Hematopoietic multipotent progenitor cell treated with erythropoietin and hydrocortisone succinate and interleukin-3 and kit ligand, for 17 days (in vitro differentiated cells): ENCODE data around the gene CTNNA1.

Experiments used
- DNase-seq: peaks from one replicate; pipeline ENCODE4 v3.0.0-alpha.2; 2015; ENCODE audit warnings: low spot score

The CTNNA1 gene

DNA sequence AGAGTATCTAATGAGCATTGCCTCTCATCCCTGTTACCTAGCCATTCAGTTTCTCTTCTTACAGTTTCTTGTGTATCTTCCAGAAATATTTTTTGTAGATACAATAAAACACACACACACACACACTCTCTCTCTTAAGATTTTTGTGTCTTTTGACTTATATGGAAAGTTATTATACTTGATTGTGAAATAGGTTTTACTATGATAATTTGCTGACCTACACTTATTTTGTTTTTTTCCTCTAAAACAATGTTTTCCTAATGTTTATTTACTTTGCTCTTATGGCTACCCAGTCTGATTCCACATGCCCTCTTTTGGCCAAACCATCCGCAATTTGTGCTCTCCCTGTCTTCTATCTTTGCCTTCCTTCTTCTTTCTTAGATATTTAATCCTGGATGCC lies 96.7 kb downstream of the CTNNA1 start:
- no peak for DNase-seq

DNA sequence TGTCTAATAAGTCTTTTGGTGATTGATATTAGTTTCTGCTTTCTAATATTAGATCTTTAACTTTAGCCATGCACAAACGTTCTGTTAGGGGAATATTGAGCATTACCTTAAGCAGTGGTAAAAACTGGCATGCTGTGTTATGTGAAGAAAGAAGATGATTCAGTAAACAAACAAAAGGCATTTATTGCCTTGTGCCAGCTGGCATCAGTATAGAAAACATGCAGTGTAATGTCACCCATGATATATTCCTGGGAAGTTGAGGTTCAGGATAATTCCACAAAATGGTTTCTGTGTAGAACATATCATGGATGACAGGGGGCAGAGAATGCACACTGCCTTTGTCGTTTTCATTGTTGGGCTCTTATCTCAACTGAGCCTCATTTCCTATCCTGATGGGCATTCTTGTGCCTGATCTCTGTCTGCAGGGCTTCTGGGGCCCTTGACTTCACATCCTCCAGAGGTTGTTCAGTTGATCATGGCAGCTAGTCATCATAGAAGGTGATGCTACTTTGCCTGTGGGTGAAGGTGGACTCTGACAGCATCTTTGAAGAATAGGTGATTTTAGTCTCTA lies 97.7 kb downstream of the CTNNA1 start:
- DNase-seq, result no peak

DNA sequence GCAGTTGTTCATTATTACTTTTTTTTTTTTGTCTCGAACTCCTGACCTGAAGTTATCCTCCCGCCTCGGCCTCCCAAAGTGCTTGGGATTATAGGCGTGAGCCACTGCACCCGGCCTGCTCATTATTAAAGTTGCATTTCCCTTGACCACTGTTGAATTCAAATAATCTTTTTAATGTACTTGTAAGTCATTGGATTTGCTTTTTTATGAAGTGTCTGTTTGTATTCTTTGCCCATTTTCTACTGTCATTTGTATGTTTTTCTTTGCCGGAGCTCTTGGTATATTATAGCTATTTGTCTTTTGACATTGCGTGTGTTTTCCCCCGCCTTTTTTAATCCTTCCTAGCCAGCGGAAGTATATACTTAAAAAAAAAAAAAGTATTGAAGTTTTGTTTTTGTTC lies 99.9 kb downstream of the CTNNA1 start:
- DNase-seq, result no peak

- DNase-seq, result no peak
Measured at GRCh38 chr5:138867011-138867410, 113.8 kb downstream of the CTNNA1 start.

DNA sequence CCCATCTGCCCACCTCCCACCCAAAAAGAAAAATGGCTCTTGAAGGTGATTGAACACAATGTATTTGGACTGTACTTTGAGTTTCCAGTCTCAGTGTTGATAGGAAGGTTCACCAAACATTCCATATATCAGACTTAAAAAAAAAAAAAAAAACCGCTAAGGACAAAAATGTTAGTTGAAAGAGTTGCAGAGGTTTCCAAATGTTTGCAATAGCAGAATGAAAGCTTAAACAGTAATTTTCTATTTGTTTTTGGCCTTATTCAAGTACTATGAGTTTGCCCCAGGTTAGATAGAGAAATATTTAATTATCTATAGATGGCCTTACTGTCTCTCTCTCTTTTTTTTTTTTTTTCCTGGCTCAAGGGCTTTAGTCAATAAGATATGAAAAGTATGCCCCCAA lies 115.8 kb downstream of the CTNNA1 start:
- DNase-seq, result no peak

GRCh38 chr5:138869763-138870500 lies 116.7 kb downstream of the CTNNA1 start:
- DNase-seq, result no peak

- DNase-seq, result no peak
Measured at GRCh38 chr5:138870611-138871010, 117.4 kb downstream of the CTNNA1 start.

DNA sequence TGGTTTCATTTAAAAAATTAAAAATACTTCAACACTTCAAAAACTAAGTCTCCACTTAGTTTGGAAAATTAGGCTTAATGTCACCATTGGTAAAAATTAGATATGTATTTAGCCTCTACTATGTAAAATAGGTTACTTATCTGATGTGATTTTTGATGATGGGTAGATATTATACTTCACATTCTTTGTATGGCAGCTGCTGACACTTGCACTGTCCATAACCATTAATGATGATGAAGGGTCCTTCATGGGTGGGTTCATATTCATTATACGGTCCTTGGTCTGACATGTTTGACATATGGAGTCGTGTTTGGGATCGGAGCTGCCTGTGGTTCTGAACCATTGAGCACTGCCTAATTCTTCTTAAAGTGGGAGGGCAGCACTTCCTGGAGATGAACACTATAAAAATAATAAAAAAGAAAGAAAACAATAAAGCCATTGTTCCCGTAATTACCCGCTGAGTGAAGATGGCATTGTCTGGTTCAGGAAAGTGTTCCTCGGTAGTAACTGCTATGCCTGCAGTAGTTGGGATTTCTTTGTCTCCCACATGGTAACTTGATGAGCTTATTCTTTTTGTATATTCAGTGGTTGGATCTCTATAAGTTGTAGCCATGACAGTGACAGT lies 119.7 kb downstream of the CTNNA1 start:
- DNase-seq, result no peak

DNA sequence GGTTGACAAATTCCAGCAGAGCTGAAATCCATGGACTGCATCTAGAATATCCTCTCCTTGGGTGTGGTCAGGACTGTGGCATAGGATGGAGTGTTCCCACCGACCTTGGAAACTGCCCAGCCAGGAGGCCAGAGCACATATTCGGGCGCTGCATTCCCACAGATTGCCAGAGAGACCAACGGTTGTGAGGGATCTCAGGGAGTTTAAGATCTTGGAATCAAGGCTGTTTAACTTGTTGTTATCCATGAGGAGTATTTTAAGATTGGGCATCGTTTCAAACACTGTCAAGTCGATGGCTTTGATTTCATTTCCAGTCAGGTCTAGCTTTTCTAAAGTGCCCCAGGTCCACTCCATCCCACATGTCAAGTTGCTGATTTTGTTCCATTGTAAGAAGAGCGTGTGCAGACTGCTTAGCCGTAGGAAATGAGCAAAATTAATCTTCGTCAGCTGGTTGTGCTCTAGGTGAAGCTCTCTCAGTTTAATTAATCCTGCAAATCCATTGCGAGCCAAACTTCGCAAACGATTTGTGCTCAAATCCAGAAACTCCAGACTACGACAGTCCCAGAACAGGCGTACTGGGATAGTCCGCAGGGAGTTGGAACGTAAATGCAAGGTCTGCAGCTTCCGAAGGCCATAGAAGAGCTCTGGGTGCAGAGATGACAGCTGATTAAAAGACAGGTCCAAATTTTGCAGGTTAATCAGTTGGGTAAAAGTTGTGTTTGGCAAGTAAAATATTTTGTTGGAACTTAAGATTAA lies 120.4 kb downstream of the CTNNA1 start:
- DNase-seq, result no peak

- no peak for DNase-seq
Measured at GRCh38 chr5:138874241-138874640, 121.0 kb downstream of the CTNNA1 start.

DNA sequence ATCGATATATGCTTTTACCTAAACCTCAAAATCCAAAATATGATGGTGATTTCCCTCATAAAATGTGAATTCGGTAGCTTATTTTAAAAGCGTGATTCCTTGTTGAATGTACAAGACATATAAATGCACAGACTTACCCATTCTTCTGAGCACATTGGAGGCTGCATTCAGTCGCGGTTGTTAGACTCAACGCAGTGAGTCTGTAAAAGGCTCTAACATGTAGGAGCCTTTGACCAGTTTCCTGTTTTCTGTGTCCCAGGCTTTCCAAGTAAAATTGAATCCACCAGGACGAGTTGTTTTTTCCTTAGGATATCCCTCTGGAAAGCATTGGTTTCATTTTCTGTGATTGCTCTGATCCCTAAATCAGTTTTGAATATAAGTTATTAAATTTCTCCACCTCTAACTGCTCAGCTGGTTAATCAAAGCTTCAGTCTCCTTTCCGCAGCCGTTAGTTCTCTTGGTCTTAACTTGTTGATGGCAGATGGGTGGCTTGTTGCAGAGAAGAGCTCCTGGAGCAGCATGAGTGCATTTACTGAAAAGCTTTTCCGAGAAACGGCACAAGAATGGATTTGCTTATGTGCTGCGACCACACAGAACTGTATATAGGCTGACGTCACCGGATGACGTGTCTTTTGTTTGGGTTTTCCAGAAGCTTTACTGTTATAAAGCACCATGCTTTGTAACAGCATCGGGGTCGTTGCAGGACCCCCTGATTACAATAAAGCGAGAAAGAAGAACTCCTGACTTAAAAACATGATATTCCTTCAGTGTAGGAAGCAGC lies 121.7 kb downstream of the CTNNA1 start, which contains the start of gene LRRTM2:
TSS of gene LRRTM2 (minus strand) at position 565 of the 781 bp plus-strand sequence. CDS start at position 141, 424 bp downstream.
- no peak for DNase-seq

- no peak for DNase-seq
Measured at GRCh38 chr5:138875552-138875875, 122.3 kb downstream of the CTNNA1 start.

GRCh38 chr5:138875946-138876345 lies 122.7 kb downstream of the CTNNA1 start:
- DNase-seq, result no peak

GRCh38 chr5:138876811-138877210 lies 123.6 kb downstream of the CTNNA1 start:
- no peak for DNase-seq

DNA sequence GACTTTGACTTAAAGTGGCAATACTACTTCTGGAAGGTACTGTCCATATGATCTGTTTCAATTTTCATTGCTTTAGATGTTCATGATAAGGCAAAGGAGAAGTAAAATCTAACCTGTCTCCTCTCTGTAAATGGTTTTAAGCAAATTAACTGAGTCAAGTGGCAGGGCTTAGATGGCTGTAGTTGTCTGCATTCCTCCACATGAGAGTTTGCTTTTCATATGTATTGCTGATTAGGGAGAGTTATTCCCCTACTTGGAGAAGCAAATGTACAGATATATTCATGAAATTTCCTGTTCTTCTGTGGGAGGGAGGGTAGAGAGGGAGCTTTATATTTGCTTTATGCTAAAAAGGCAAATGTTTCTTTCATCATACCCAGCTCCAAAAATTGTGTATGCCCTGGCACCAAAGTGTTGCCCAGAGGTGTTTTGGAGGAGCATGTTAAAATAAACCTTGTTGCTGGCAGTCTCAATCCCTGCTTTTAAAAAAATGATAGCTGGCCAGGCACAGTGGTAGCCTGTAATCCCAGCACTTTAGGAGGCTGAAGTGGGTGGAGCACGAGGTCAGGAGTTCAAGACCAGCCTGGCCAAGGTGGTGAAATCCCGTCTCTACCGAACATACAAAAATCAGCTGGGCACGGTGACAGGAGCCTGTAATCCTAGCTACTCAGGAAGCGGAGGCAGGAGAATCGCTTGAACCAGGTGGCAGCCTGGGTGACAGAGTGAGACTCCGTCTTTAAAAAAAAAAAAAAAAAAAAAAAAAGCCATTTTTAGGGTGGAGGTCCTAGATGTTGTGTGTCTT lies 125.4 kb downstream of the CTNNA1 start:
- no peak for DNase-seq

- DNase-seq, result no peak
Measured at GRCh38 chr5:138883211-138883610, 130.0 kb downstream of the CTNNA1 start.

- no peak for DNase-seq
Measured at GRCh38 chr5:138884094-138884493, 130.9 kb downstream of the CTNNA1 start.

GRCh38 chr5:138884554-138884953 lies 131.3 kb downstream of the CTNNA1 start:
- DNase-seq, result no peak

GRCh38 chr5:138889994-138890393 lies 136.8 kb downstream of the CTNNA1 start:
- no peak for DNase-seq

GRCh38 chr5:138890644-138891043 lies 137.4 kb downstream of the CTNNA1 start:
- DNase-seq, result no peak

DNA sequence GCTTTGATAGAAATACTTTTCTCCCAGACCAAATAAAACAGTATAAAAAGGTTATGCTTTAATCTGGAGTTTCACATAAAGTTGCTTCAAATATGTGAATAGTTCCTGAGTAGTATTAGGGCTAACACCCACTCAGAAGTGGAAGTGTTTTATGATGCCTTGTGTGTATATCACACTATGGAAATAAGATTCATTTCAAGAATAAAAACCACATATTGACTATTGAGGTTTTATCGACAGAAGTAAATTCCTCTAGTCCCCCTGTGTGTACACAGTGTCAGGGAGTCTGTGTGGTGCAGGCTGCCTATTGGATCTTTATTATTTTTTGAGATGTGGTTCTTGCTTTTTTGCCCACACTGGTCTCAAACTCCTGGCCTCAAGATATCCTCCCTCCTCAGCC lies 142.7 kb downstream of the CTNNA1 start:
- no peak for DNase-seq
